ENCODE data around the gene ANKLE1. TPM values are rescaled to one million over a fixed set of nuclear protein-coding genes. Genes with fewer than 3 reads are reported as not detected.
A peak's percentile ranks its signal among the peaks of the same experiment; 100 is the strongest.

Gene ANKLE1
- polyA plus RNA-seq, 1 of the 3 experiments (the other 2 are of a cell fraction): 2.6 TPM

DNA sequence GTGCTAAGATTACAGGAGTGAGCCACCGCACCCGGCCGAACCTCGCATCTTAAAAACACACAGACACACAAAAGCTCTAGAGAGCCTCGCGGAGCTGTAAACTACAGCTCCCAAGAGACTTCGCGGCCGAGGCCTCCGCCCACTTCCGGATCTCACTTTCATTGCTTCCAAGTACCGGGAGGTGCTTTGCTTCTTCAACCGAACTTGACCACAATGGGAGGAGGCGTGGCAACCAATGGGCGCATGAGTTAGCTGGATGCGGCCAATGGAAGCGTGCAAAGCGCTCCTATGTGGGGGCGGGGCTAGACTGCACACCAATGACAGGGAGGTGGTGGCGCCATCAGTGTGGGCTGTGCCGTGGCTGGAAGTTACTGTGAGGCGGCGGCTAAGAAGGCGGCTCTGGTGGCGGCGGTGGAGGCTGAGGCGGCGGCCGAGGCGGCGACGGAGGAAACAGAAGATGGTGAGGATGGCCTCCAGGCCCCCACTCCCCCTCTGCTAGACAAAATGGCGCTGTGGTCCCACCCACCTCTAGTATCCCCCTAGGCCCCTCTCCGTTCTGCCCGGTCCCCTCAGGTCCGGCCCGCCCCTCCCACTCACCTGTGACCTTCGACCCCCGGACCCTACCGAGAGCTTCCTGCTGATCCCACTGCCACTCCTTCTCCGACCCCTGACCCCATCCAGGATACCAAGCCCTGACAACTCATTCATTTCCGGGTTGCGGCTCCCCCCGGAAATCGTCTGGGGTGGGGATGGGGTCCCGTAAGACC is 27.7 kb downstream of the ANKLE1 start, which contains the start of gene DDA1:
Gene DDA1, plus strand, starts transcription at position 366 of the 767 bp plus-strand sequence. Its CDS starts 92 bp downstream, at position 458.
- H3K27me3 ChIP-seq (ENCODE audit: insufficient read depth): no peaks in the 10 kb centered on the region
- 2% methylated on average over 27 of the region's 46 CpGs for WGBS (ENCODE audit: low lambda C conversion rate)
- TF ChIP-seq, protein P1, sequence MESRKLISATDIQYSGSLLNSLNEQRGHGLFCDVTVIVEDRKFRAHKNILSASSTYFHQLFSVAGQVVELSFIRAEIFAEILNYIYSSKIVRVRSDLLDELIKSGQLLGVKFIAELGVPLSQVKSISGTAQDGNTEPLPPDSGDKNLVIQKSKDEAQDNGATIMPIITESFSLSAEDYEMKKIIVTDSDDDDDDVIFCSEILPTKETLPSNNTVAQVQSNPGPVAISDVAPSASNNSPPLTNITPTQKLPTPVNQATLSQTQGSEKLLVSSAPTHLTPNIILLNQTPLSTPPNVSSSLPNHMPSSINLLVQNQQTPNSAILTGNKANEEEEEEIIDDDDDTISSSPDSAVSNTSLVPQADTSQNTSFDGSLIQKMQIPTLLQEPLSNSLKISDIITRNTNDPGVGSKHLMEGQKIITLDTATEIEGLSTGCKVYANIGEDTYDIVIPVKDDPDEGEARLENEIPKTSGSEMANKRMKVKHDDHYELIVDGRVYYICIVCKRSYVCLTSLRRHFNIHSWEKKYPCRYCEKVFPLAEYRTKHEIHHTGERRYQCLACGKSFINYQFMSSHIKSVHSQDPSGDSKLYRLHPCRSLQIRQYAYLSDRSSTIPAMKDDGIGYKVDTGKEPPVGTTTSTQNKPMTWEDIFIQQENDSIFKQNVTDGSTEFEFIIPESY (IDR thresholded peaks at IDR 0.05; ENCODE audit: borderline replicate concordance, low read depth): no peak
- TF ChIP-seq CHD2 (IDR thresholded peaks at IDR 0.05; ENCODE audit: low read length, partially characterized antibody) (peak; percentile 95), FOXM1 (IDR thresholded peaks at IDR 0.05; ENCODE audit: low read depth) (no peak), POLR2AphosphoS5 (IDR thresholded peaks at IDR 0.05; ENCODE audit: low read depth, low read length) (peak; percentile 82), REST (IDR thresholded peaks at IDR 0.05; ENCODE audit: low read depth, low read length) (no peak), GABPA (IDR thresholded peaks at IDR 0.05; ENCODE audit: low read depth) (peak; percentile 87), YY1 (IDR thresholded peaks at IDR 0.05; ENCODE audit: low read depth) (peak; percentile 79), SIN3A (IDR thresholded peaks at IDR 0.05; ENCODE audit: borderline replicate concordance, low read depth, low read length) (0 out of 2 replicates have a peak, but pooled peaks have one; percentile 22), GATA2 (CRISPR knock-in tag; IDR thresholded peaks at IDR 0.05) (no peak), ELF1 (IDR thresholded peaks at IDR 0.05) (peak; percentile 84), TAF1 (IDR thresholded peaks at IDR 0.05; ENCODE audit: borderline replicate concordance, low read depth, low read length) (peak; percentile 69)
- TF ChIP-seq, protein P2, sequence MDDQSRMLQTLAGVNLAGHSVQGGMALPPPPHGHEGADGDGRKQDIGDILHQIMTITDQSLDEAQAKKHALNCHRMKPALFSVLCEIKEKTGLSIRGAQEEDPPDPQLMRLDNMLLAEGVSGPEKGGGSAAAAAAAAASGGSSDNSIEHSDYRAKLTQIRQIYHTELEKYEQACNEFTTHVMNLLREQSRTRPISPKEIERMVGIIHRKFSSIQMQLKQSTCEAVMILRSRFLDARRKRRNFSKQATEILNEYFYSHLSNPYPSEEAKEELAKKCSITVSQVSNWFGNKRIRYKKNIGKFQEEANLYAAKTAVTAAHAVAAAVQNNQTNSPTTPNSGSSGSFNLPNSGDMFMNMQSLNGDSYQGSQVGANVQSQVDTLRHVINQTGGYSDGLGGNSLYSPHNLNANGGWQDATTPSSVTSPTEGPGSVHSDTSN (IDR thresholded peaks at IDR 0.05): peak; percentile 83
- TF ChIP-seq, protein P3, sequence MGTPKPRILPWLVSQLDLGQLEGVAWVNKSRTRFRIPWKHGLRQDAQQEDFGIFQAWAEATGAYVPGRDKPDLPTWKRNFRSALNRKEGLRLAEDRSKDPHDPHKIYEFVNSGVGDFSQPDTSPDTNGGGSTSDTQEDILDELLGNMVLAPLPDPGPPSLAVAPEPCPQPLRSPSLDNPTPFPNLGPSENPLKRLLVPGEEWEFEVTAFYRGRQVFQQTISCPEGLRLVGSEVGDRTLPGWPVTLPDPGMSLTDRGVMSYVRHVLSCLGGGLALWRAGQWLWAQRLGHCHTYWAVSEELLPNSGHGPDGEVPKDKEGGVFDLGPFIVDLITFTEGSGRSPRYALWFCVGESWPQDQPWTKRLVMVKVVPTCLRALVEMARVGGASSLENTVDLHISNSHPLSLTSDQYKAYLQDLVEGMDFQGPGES (IDR thresholded peaks at IDR 0.05; ENCODE audit: low read depth, low read length): peak; percentile 89
- peak within 1 kb of the TSS; percentile 49 to 84 for H3K27ac ChIP-seq (ENCODE audit: low read depth in 2 of 2, low read length in 1 of 2)
- peak within 1 kb of the TSS; percentile 97 for H3K4me2 ChIP-seq
- peaks cover 17% of the 10 kb centered on the region for H4K20me1 ChIP-seq (ENCODE audit: insufficient read depth)
- H3K79me2 ChIP-seq (ENCODE audit: insufficient read depth): peaks cover 69% of the 10 kb centered on the region
- DNase-seq: peak; percentile 97
- H2AFZ ChIP-seq (ENCODE audit: low read depth): peak within 1 kb of the TSS; percentile 68
- ChIA-PET CTCF (interaction anchor here (1.1 to 1.6 kb wide), 6 partner anchors 14 to 82 kb away, joined by 3 to 6 read pairs (median 4); no protein-coding TSS in a partner anchor), POLR2A (interaction anchor here (0.8 to 1.6 kb wide), 6 partner anchors 12 to 202 kb away, joined by 3 to 8 read pairs (median 4); partner anchors contain the start of genes MVB12A and PGLS)
- H3K4me3 ChIP-seq (ENCODE audit: low read depth in 2 of 2, low read length in 1 of 2): peak within 1 kb of the TSS; percentile 93 to 97
- H3K36me3 ChIP-seq (replicated peaks in 1 of 2; ENCODE audit: control insufficient read depth in 1 of 2, insufficient read depth in 2 of 2, low read length in 1 of 2): peaks cover 4 to 13% of the 10 kb centered on the region in 2 experiments
- H3K9ac ChIP-seq: peak within 1 kb of the TSS; percentile 97
- no peaks in the 10 kb centered on the region for H3K9me2 ChIP-seq
- peaks cover 12 to 20% of the 10 kb centered on the region in 2 experiments for H3K4me1 ChIP-seq (ENCODE audit: control insufficient read depth in 1 of 2, insufficient read depth in 2 of 2, low read depth in 1 of 2, low read length in 1 of 2)
- H3K9me3 ChIP-seq: no peaks in the 10 kb centered on the region
- H3F3A ChIP-seq (replicated peaks; ENCODE audit: insufficient read depth): peaks cover 13% of the 10 kb centered on the region

Measured in SK-N-SH (cell line).